Skeletal muscle tissue (tissue), 4 donors: ENCODE measurements around the gene PAFAH1B2. TPM values are rescaled to one million over a fixed set of nuclear protein-coding genes. Genes with fewer than 3 reads are reported as not detected.

Experiments
- H3K27ac ChIP-seq: one replicate; pipeline ENCODE4 v1.7.0; 2013; ENCODE audit warnings: mild to moderate bottlenecking, low read depth, low read length, inconsistent platforms
- H3K27me3 ChIP-seq, 3 donors: one replicate each; pipeline ENCODE4 v1.7.0; 2013; ENCODE audit warnings: low read length in 3 of 3; ENCODE audit not compliant: control insufficient read depth in 3 of 3, insufficient read depth in 3 of 3
- H3K36me3 ChIP-seq, 3 donors: one replicate each; pipeline ENCODE4 v1.7.0; 2013; ENCODE audit warnings: low read length in 3 of 3; ENCODE audit not compliant: control insufficient read depth in 3 of 3, insufficient read depth in 3 of 3
- H3K4me1 ChIP-seq, 3 donors: one replicate each; pipeline ENCODE4 v1.7.0; 2013; ENCODE audit warnings: low read length in 3 of 3, mild to moderate bottlenecking in 3 of 3; ENCODE audit not compliant: control insufficient read depth in 3 of 3, insufficient read depth in 3 of 3
- H3K4me3 ChIP-seq, 3 donors: one replicate each; pipeline ENCODE4 v1.7.0; 2013; ENCODE audit warnings: low read length in 3 of 3
- H3K9ac ChIP-seq, 3 donors: one replicate each; pipeline ENCODE4 v1.7.0; 2013; ENCODE audit warnings: low read length in 3 of 3, mild to moderate bottlenecking in 3 of 3, moderate library complexity in 2 of 3, low read depth in 1 of 3
- H3K9me3 ChIP-seq, 3 donors: one replicate each; pipeline ENCODE4 v1.7.0; 2013; ENCODE audit warnings: low read length in 3 of 3; ENCODE audit not compliant: control insufficient read depth in 3 of 3
- total RNA-seq: library from RNA; depleted of rRNA; stranded (reverse); fragments of >200 nt; gene quantifications from one replicate; pipeline ENCODE4 v1.2.3, GENCODE V29; 2014
- donor health status: Osteomylitis.

Gene PAFAH1B2
- total RNA-seq, 1 donor from 2014 or later = 75.2 TPM

DNA sequence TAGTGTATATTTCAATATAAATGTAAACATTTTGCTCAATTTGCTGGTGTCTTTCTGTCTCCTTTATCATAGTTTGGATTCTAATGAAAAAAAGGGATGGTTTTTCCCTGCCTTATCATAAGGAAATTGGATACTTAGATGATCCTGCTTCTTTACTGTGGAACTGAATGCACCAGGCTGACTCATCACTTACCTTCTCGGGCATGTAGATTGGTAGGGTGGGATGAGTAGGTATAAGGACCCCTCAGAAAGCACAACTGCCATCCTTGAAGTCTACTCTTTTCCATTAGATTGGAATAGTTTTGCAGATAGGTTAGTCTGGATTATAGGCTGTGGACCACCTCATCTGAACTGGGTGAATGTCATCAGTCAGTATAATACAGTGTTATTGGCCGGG is 26.9 kb downstream of the PAFAH1B2 start:
- no peaks in the 10 kb centered on the region for H3K27me3 ChIP-seq
- H3K27ac ChIP-seq = no peak overlapping the region
- H3K9ac ChIP-seq = no peak overlapping the region
- peaks cover 22 to 35% (median 26%) of the 10 kb centered on the region in 3 donors for H3K4me1 ChIP-seq
- H3K36me3 ChIP-seq = peaks cover 5 to 19% (median 8%) of the 10 kb centered on the region in 3 donors
- H3K4me3 ChIP-seq = no peak overlapping the region
- no peaks in the 10 kb centered on the region for H3K9me3 ChIP-seq

DNA sequence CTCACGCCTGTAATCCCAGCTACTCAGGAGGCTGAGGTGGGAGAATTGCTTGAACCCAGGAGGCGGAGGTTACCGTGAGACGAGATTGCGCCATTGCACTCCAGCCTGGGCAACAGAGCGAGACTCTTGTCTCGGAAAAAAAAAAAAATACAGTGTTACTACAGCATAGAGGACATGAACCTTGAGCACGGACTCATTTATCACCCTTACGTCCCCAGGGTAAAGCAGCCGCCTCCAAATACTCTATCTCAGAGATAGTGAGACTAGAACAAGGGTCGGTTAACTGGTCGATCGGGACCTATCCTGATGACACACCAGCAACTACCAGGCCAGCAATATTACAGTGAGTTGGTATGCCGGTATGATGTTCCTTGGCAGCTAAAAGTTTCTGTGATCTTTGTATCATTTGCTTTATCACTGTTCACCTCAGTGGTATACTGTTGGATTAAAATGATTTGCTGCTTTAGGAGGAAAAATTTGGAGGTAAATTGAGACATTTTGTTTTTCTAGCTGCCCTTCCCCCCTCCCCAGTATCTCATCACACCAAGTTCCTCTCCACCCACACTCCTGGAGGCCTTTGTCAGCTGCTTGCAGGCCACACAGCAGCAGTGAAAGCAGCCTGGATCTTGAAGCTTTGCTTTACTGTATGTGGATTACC is 27.4 kb downstream of the PAFAH1B2 start:
- peaks cover 5 to 14% (median 6%) of the 10 kb centered on the region in 3 donors for H3K36me3 ChIP-seq
- no peaks in the 10 kb centered on the region for H3K9me3 ChIP-seq
- H3K4me3 ChIP-seq = no peak overlapping the region
- no peaks in the 10 kb centered on the region for H3K27me3 ChIP-seq
- H3K27ac ChIP-seq = no peak overlapping the region
- H3K4me1 ChIP-seq = peaks cover 22 to 35% (median 26%) of the 10 kb centered on the region in 3 donors
- H3K9ac ChIP-seq = no peak overlapping the region

GRCh38 chr11:117172724-117173421 is 28.8 kb downstream of the PAFAH1B2 start:
- Histone ChIP-seq H3K27ac (peak overlapping the region; percentile 27), H3K9me3 (no peaks in the 10 kb centered on the region), H3K4me3 (no peak overlapping the region), H3K36me3 (peaks cover 2 to 6% (median 5%) of the 10 kb centered on the region in 3 donors), H3K9ac (no peak overlapping the region), H3K4me1 (peaks cover 25 to 38% (median 29%) of the 10 kb centered on the region in 3 donors), H3K27me3 (no peaks in the 10 kb centered on the region)

GRCh38 chr11:117175104-117175503 is 31.0 kb downstream of the PAFAH1B2 start:
- Histone ChIP-seq H3K27ac (no peak overlapping the region), H3K9me3 (no peaks in the 10 kb centered on the region), H3K9ac (no peak overlapping the region), H3K36me3 (peaks cover 2 to 5% (median 2%) of the 10 kb centered on the region in 3 donors), H3K4me3 (no peak overlapping the region), H3K27me3 (no peaks in the 10 kb centered on the region), H3K4me1 (peaks cover 39 to 52% (median 39%) of the 10 kb centered on the region in 3 donors)

DNA sequence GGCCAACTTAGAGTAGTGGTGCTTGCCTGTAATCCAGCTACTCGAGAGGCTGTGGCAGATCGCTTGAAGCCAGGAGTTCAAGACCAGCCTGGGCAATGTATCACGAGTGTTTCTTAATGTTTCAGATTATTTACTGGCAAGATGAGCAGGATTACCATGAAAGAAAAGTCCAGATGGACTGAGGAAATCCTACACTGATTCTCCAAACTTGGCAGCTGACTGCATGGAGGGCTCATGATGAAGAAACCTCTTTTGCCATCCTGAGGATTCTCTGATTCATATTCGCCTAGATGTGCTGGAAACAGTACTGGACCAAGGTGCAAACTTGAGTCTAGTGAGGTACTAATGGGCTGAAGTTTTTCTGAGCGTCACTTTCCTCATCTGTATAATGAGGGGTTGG is 31.7 kb downstream of the PAFAH1B2 start:
- Histone ChIP-seq H3K9ac (no peak overlapping the region), H3K4me3 (no peak overlapping the region), H3K27ac (no peak overlapping the region), H3K9me3 (no peaks in the 10 kb centered on the region), H3K27me3 (no peaks in the 10 kb centered on the region), H3K36me3 (peaks cover 0 to 3% (median 2%) of the 10 kb centered on the region in 3 donors), H3K4me1 (peaks cover 39 to 54% (median 41%) of the 10 kb centered on the region in 3 donors)

DNA sequence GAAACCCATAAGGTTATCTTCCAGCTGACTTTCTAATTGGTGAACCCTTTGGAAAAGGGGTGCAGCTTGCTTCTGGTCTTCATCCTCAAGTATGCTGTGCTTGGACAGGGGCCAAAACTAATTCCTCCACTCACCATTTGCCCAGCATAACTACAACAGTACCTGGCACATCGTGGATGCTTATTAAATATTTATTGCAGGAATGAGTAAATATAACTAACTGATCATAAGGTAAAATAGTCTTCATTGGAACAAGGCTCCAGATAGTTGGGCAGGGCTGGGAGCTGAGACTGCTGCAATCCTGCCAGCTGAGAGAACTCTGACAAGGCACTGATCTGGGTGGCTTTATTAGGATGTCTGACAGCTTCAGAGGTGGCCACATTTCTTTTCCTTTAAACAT is 32.1 kb downstream of the PAFAH1B2 start:
- Histone ChIP-seq H3K36me3 (peaks cover 0 to 2% (median 0%) of the 10 kb centered on the region in 3 donors), H3K27me3 (no peaks in the 10 kb centered on the region), H3K4me1 (peaks cover 39 to 54% (median 41%) of the 10 kb centered on the region in 3 donors), H3K27ac (no peak overlapping the region), H3K9me3 (no peaks in the 10 kb centered on the region), H3K4me3 (no peak overlapping the region), H3K9ac (no peak overlapping the region)

DNA sequence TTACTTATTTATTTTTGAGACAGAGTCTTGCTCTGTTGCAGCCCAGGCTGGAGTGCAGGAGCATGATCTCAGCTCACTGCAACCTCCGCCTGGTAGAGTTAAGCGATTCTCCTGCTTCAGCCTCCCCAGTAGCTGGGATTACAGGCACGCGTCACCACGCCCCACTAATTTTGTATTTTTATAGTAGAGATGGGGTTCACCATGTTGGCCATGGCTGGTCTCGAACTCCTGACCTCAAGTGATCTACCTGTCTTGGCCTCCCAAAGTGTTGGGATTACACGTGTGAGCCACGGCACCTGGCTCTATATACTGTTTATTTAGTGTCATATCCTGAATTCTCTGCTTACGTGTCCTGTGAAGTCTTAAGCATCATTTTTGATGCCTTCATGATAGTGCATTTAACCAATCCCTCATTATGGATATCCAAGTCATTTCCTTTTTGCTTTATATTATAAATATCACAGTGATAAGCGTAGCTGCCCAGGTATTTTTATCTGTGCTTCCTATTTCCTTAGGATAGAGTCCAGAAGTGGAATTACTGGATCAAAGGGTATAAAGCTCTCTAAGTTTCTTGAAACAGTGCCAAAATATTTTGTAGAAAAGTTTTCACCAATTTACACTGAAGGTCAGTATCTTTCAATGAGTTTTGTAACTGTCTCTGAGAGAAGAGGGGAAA is 33.6 kb downstream of the PAFAH1B2 start:
- peaks cover 8 to 14% (median 10%) of the 10 kb centered on the region in 3 donors for H3K36me3 ChIP-seq
- H3K27ac ChIP-seq = peak overlapping the region; percentile 89
- peaks cover 36 to 46% (median 40%) of the 10 kb centered on the region in 3 donors for H3K4me1 ChIP-seq
- H3K9me3 ChIP-seq = no peaks in the 10 kb centered on the region
- H3K4me3 ChIP-seq = peak overlapping the region; percentile 77 to 98 (median 91)
- peak overlapping the region; percentile 81 to 95 (median 83) for H3K9ac ChIP-seq
- no peaks in the 10 kb centered on the region for H3K27me3 ChIP-seq

DNA sequence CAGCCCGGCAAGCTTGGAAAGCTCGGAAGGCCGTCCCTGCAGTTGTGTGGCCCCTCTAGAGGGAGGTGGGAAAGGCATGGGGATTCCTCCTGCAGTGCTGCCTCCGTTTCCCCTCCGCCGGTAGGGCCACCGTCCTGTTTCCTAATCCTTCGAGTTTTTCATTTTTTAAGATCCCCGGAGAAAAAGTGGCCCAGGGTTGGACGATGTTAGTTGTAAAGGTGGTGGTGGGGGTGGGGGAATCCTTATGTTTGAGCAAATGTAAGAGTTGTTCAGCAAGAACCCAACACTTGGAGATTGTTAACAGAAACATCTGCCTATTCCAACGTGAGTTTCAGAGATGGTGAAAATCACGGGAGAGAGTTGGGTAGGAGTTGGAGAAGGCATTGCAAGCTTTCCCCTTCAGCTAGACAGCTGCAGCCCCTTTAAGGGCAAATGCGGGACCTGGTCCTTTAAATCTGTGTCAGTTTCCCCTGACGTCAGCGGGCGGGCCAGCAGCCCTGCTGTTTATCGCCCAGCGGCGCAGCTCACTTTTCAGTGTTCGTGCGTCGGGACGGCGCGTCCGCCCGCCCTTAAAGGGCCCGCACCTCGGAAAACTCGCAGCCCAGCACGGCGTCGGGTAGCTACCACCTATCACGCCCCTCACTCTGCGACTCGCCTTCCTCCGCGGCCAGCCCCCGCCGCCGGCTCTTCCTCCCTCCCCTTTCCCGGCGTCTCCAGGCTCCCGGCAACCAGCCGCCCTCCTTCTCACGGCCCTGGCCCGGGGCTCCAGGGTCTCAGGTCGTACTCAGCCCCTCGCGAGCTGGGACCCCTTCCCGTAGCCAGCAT is 34.3 kb downstream of the PAFAH1B2 start, which contains the start of gene SIDT2:
Gene SIDT2 (plus strand): TSS at position 534 of the 825 bp plus-strand sequence. CDS start 521 bp downstream, outside the sequence.
- H3K4me1 ChIP-seq = peaks cover 29 to 39% (median 33%) of the 10 kb centered on the region in 3 donors

More for the DNA sequence above, 34.3 kb downstream of the PAFAH1B2 start, which contains the start of gene SIDT2:
- Histone ChIP-seq H3K36me3 (peaks cover 10 to 15% (median 12%) of the 10 kb centered on the region in 3 donors), H3K9ac (peak within 1 kb of the TSS; percentile 90 to 95 (median 94)), H3K4me3 (peak within 1 kb of the TSS; percentile 77 to 98 (median 91)), H3K27ac (peak within 1 kb of the TSS; percentile 89), H3K27me3 (no peaks in the 10 kb centered on the region), H3K9me3 (no peaks in the 10 kb centered on the region)
